Right atrium auricular region (tissue), 2 donors: ENCODE measurements around the gene CDK2AP2. TPM values are rescaled to one million over a fixed set of nuclear protein-coding genes. Genes with fewer than 3 reads are reported as not detected.
A peak's percentile ranks its signal among the peaks of the same experiment; 100 is the strongest.

ENCODE experiments used
- DNase-seq: peaks from one replicate; pipeline ENCODE4 v3.0.0-alpha.2; 2019; ENCODE audit warnings: low spot score
- H3K27ac ChIP-seq, 2 donors: fragments of 200-600 bp; sonication (generic); 1 replicate in 1 of 2; 2 replicates in 1 of 2; pipeline ENCODE4 v1.5.1; 2016 to 2019
- H3K27me3 ChIP-seq, 2 donors: fragments of 200-600 bp; sonication (generic); one replicate each; pipeline versions ENCODE4 v1.5.1 to v1.6.0; 2017 to 2019
- H3K36me3 ChIP-seq: fragments of 200-600 bp; sonication (generic); one replicate; pipeline ENCODE4 v1.5.1; 2016
- H3K4me1 ChIP-seq, 2 donors: fragments of 200-600 bp; sonication (generic); one replicate each; pipeline versions ENCODE4 v1.5.1 to v1.6.0; 2017 to 2019
- H3K4me3 ChIP-seq, 2 donors: fragments of 200-600 bp; sonication (generic); 1 replicate in 1 of 2; 2 replicates in 1 of 2; pipeline ENCODE4 v1.5.1; 2017 to 2019; ENCODE audit warnings: mild to moderate bottlenecking in 1 of 2, moderate library complexity in 1 of 2
- H3K9me3 ChIP-seq, 2 donors: fragments of 200-600 bp; sonication (generic); one replicate each; pipeline ENCODE4 v1.5.1; 2019
- total RNA-seq, 2 donors: library from RNA; depleted of rRNA; stranded (reverse); fragments of >200 nt; gene quantifications; one replicate each; pipeline ENCODE4 v1.1.0, GENCODE V29; 2016
- TF ChIP-seq, protein P1 (sequence below), 2 donors: fragments of 200-600 bp; sonication (generic); IDR thresholded peaks; one replicate each; pipeline ENCODE4 v1.5.1; 2019; ENCODE audit warnings: antibody characterized with exemption in 2 of 2

CDK2AP2 gene
- total RNA-seq, 2 donors from 2014 or later, result 49.1 to 70.0 TPM

DNA sequence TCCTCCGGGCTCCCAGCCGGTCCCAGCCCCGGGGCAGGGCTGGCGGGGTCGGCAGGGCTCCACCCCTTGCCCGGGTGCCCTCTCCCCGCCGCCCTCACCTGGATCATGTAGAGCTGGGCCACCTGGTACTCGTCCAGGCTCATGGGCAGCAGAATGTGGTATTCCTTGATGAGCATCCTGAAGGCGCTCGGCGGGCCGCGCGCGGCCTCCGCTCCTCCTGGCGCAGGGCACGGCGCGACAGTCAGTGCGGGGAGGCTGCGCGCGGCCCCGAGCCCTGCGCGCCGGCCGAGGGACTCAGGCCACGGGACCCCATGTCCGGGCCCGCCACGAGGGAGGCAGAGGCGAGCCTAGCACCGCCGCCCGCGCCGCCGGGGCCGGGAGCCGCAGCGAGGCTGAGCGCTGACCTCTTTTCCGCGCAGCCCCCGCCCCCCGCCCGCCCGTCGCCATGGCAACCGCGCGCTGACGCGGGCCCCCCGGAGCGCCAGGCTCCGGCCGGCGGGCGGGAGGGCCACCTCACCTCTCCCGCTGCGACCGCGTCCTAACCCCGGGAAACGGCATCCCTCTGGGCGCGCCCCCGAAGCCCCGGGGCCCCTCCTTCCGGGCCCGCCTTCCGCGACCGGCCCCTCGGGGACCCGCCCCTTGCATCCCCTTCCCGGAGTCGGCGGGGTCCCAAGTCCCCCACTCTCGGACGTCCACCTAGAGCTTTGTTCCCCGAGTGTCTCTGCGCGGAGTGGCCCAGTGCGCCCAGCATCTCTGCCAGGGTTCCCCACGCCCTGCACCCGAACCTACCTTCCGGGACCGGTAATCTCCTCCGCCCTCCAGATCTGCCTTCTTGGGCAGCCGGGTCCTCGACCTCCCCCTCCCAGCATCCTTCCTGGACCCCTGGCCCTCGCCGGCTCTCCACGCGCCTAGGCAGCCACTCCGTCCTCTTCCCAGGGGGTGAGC, 3.7 kb downstream of the CDK2AP2 start:
- no peak for DNase-seq
- TF ChIP-seq, protein P1, sequence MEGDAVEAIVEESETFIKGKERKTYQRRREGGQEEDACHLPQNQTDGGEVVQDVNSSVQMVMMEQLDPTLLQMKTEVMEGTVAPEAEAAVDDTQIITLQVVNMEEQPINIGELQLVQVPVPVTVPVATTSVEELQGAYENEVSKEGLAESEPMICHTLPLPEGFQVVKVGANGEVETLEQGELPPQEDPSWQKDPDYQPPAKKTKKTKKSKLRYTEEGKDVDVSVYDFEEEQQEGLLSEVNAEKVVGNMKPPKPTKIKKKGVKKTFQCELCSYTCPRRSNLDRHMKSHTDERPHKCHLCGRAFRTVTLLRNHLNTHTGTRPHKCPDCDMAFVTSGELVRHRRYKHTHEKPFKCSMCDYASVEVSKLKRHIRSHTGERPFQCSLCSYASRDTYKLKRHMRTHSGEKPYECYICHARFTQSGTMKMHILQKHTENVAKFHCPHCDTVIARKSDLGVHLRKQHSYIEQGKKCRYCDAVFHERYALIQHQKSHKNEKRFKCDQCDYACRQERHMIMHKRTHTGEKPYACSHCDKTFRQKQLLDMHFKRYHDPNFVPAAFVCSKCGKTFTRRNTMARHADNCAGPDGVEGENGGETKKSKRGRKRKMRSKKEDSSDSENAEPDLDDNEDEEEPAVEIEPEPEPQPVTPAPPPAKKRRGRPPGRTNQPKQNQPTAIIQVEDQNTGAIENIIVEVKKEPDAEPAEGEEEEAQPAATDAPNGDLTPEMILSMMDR (IDR thresholded peaks at IDR 0.05), result no peak
- peaks cover 0 to 54% of the 10 kb centered on the region in 2 donors for H3K4me1 ChIP-seq

DNA sequence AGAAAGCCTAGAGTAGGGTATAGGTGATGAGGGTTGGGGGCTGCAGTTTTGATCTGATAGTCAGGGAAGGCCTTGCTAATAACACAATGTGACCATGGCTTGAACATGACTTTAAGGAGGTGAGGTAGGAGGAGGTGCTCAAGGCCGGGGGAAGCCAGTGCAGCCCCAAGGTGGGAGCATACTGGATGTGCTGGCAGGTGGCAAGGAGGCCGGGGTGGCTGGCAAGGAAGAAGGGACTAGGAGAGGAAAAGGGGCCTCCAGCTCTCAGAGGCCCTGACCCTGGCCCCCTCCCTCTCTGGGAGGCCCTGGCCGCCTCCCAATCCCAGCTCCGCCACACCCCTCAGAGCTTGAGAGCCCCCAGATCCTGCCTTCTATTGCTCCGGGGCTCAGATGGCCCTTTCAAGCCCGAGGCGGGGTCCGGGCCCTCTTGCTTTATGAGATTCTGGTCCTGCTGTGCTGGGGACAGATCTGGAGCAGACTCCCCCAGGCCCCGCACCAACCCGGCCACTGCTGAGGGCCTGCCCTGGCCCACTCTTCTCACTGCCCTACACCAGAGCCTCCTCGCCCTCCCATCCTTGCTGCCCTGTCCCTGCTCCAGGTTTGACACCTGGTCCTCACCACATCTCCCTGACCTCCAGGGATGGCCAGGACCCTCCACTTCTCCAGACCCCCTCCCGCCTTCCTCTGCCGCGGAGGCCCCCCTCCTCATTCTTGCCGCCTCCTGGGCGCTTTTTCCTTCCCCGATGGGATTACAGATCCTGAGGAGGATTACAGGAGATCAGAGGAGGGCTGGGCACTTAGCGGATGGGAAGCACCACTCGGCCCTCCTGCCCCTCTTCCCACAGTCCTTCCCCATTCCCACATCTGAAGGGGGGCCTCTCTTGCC, 4.6 kb downstream of the CDK2AP2 start:
- peaks cover 23% of the 10 kb centered on the region for H3K36me3 ChIP-seq
- H3K9me3 ChIP-seq, result no peaks in the 10 kb centered on the region
- TF ChIP-seq, protein P1 (IDR thresholded peaks at IDR 0.05), result no peak
- peaks cover 0 to 47% of the 10 kb centered on the region in 2 donors for H3K4me1 ChIP-seq
- H3K4me3 ChIP-seq, result peak overlapping the region; percentile 74 to 77
- H3K27me3 ChIP-seq, result no peaks in the 10 kb centered on the region
- H3K27ac ChIP-seq, result no peak overlapping the region
- DNase-seq, result no peak

More for the DNA sequence above, 3.7 kb downstream of the CDK2AP2 start:
- Histone ChIP-seq H3K27ac (peak overlapping the region; percentile 99), H3K27me3 (no peaks in the 10 kb centered on the region), H3K9me3 (no peaks in the 10 kb centered on the region), H3K36me3 (peaks cover 23% of the 10 kb centered on the region), H3K4me3 (peak overlapping the region; percentile 74 to 77)

DNA sequence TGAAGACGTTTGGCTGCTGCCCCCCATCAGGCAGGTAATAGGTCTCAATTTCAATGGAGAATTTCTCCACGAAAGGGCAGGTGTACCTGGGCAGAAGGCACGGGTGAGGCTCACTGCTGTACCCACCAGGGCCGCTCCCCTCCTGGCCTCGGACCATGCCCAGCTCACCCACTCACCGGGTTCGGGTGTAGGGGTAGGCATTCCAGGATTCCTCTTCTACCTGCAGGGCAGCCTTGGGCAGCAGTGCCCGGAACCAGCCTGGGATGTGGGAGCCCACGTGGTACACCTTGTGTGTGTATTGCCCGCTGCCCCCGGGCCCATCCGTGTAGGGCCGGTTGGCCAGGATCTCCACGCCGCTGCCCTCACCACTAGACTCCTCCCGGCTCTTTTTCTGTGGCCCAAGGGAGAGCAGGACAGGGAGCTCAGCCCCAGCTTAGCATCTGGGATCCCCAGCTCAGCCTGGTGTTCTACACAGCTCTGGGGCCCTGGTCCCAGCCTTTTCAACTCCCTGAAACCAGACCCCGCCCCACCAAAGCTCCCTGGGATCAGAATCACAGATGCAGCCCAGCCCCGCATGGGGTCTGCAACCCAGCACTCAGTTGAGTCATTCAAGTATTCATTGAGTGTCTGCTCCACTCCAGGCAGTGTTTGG, 5.5 kb downstream of the CDK2AP2 start:
- H3K4me3 ChIP-seq, result no peak overlapping the region
- H3K9me3 ChIP-seq, result no peaks in the 10 kb centered on the region
- no peaks in the 10 kb centered on the region for H3K27me3 ChIP-seq
- H3K27ac ChIP-seq, result no peak overlapping the region
- peaks cover 23% of the 10 kb centered on the region for H3K36me3 ChIP-seq
- TF ChIP-seq, protein P1 (IDR thresholded peaks at IDR 0.05), result no peak
- H3K4me1 ChIP-seq, result peaks cover 0 to 42% of the 10 kb centered on the region in 2 donors
- DNase-seq, result no peak

DNA sequence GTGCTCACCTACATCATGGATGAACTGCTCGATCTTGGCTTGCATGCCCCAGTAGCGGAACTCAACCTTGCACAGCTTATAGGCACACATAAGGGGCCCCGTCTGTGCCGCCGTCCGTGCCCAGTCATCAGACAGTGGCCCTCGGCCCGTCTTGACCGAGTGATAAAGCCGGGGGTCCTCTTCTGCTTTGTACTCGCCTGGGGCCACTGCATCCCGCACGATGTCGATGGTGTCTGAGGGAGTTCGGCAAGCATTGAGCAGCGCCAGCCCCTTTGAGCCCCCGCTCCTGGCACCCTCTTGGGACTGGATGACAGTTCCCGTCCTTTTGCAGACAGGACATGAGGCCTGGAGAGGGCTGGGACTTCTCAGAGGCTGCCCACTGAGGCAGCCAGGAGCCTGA, 6.1 kb downstream of the CDK2AP2 start:
- Histone ChIP-seq H3K9me3 (no peaks in the 10 kb centered on the region), H3K4me3 (no peak overlapping the region), H3K27me3 (no peaks in the 10 kb centered on the region), H3K36me3 (peaks cover 19% of the 10 kb centered on the region), H3K4me1 (peaks cover 0 to 36% of the 10 kb centered on the region in 2 donors), H3K27ac (no peak overlapping the region)
- DNase-seq, result no peak
- TF ChIP-seq, protein P1 (IDR thresholded peaks at IDR 0.05), result no peak
